ENCODE data around the gene RNU5D-1. TPM values are rescaled to one million over a fixed set of nuclear protein-coding genes. Genes with fewer than 3 reads are reported as not detected.
"Not testable (repeated sequence)": the region's sequence is repeated elsewhere in the genome, so short reads cannot be mapped to it uniquely, and the experiment has no call there.

RNU5D-1 gene
- total RNA-seq, 2 experiments from 2014 or later = not detected

GRCh38 chr1:44760876-44761275 is 29.9 kb upstream of the RNU5D-1 start:
- H3K27me3 Mint-ChIP-seq (ENCODE audit: low read depth) = no peaks in the 10 kb centered on the region
- POLR2A ChIA-PET = interaction anchor here (0.7 to 3.8 kb wide), 4 partner anchors 14 to 30 kb away, joined by 3 to 19 read pairs (median 15); partner anchors contain the start of genes RNU5D-1 and RPS8
- CTCF ChIA-PET = interaction anchor here (2.0 kb wide), 1 partner anchor 30 kb away, joined by 5 read pairs; the partner anchor contains the start of gene RNU5D-1
- no peak overlapping the region for H3K4me3 Mint-ChIP-seq
- no peak for DNase-seq
- H3K36me3 Mint-ChIP-seq (ENCODE audit: low read depth) = peaks cover 74% of the 10 kb centered on the region
- peaks cover 15% of the 10 kb centered on the region for H3K4me1 Mint-ChIP-seq (ENCODE audit: low read depth)
- no peaks in the 10 kb centered on the region for H3K9me3 Mint-ChIP-seq (ENCODE audit: insufficient read depth)
- no peak overlapping the region for H3K27ac Mint-ChIP-seq
- no peak for ATAC-seq

- no peaks in the 10 kb centered on the region for H3K9me3 Mint-ChIP-seq (ENCODE audit: insufficient read depth)
- H3K27ac Mint-ChIP-seq = no peak overlapping the region
- H3K4me3 Mint-ChIP-seq = no peak overlapping the region
- peaks cover 20% of the 10 kb centered on the region for H3K4me1 Mint-ChIP-seq (ENCODE audit: low read depth)
- H3K36me3 Mint-ChIP-seq (ENCODE audit: low read depth) = peaks cover 83% of the 10 kb centered on the region
- ATAC-seq = no peak
- ChIA-PET POLR2A (interaction anchor here (1.2 to 3.8 kb wide), 4 partner anchors 8 to 28 kb away, joined by 4 to 11 read pairs (median 8); partner anchors contain the start of gene RNU5D-1), CTCF (no interaction called here)
- no peaks in the 10 kb centered on the region for H3K27me3 Mint-ChIP-seq (ENCODE audit: low read depth)
- DNase-seq = no peak
These were observed 28.1 kb upstream of the RNU5D-1 start for GRCh38 chr1:44759077-44759476.

- Mint-ChIP-seq H3K27ac (peak overlapping the region; percentile 63), H3K27me3 (ENCODE audit: low read depth) (no peaks in the 10 kb centered on the region), H3K4me1 (ENCODE audit: low read depth) (peaks cover 20% of the 10 kb centered on the region), H3K9me3 (ENCODE audit: insufficient read depth) (no peaks in the 10 kb centered on the region), H3K36me3 (ENCODE audit: low read depth) (peaks cover 83% of the 10 kb centered on the region), H3K4me3 (no peak overlapping the region)
- ATAC-seq (no peak), DNase-seq (no peak)
- POLR2A ChIA-PET = no interaction called here
- CTCF ChIA-PET = no interaction called here
These were observed 26.4 kb upstream of the RNU5D-1 start for GRCh38 chr1:44757420-44757819.

- H3K27ac Mint-ChIP-seq = no peak overlapping the region
- POLR2A ChIA-PET = interaction anchor here (1.6 to 3.2 kb wide), 3 partner anchors 17 to 27 kb away, joined by 3 to 21 read pairs (median 11); partner anchors contain the start of gene RNU5D-1
- DNase-seq (no peak), ATAC-seq (no peak)
- H3K36me3 Mint-ChIP-seq (ENCODE audit: low read depth) = peaks cover 66% of the 10 kb centered on the region
- CTCF ChIA-PET = interaction anchor here (0.7 to 1.6 kb wide), 4 partner anchors 17 to 88 kb away, joined by 3 to 4 read pairs (median 4); partner anchors contain the start of gene RNU5D-1
- no peaks in the 10 kb centered on the region for H3K27me3 Mint-ChIP-seq (ENCODE audit: low read depth)
- no peaks in the 10 kb centered on the region for H3K9me3 Mint-ChIP-seq (ENCODE audit: insufficient read depth)
- no peak overlapping the region for H3K4me3 Mint-ChIP-seq
- H3K4me1 Mint-ChIP-seq (ENCODE audit: low read depth) = peaks cover 32% of the 10 kb centered on the region
These were observed 16.9 kb upstream of the RNU5D-1 start for GRCh38 chr1:44747878-44748277.

GRCh38 chr1:44743211-44743610 is 12.2 kb upstream of the RNU5D-1 start:
- ChIA-PET POLR2A (interaction anchor here (0.6 to 7.3 kb wide), 8 partner anchors 10 to 76 kb away, joined by 3 to 102 read pairs (median 7); partner anchors contain the start of genes RNU5D-1 and RPS8), CTCF (interaction anchor here (1.0 to 7.9 kb wide), 2 partner anchors 13 to 204 kb away, joined by 4 to 61 read pairs; partner anchors contain the start of gene RNU5D-1)
- H3K9me3 Mint-ChIP-seq (ENCODE audit: insufficient read depth) = no peaks in the 10 kb centered on the region
- ATAC-seq (no peak), DNase-seq (no peak)
- no peaks in the 10 kb centered on the region for H3K27me3 Mint-ChIP-seq (ENCODE audit: low read depth)
- peak overlapping the region; percentile 56 for H3K4me3 Mint-ChIP-seq
- H3K27ac Mint-ChIP-seq = peak overlapping the region; percentile 69
- H3K36me3 Mint-ChIP-seq (ENCODE audit: low read depth) = peaks cover 65% of the 10 kb centered on the region
- peaks cover 59% of the 10 kb centered on the region for H3K4me1 Mint-ChIP-seq (ENCODE audit: low read depth)

GRCh38 chr1:44740179-44740617 is 9.2 kb upstream of the RNU5D-1 start:
- POLR2A ChIA-PET = interaction anchor here (0.6 to 7.3 kb wide), 8 partner anchors 10 to 152 kb away, joined by 3 to 102 read pairs (median 6); partner anchors contain the start of genes RNU5D-1 and RPS8
- Mint-ChIP-seq H3K36me3 (ENCODE audit: low read depth) (peaks cover 44% of the 10 kb centered on the region), H3K27me3 (ENCODE audit: low read depth) (no peaks in the 10 kb centered on the region), H3K9me3 (ENCODE audit: insufficient read depth) (no peaks in the 10 kb centered on the region), H3K27ac (peak overlapping the region; percentile 97), H3K4me3 (peak overlapping the region; percentile 99), H3K4me1 (ENCODE audit: low read depth) (peaks cover 42% of the 10 kb centered on the region)
- DNase-seq (no peak), ATAC-seq (peak; percentile 7)
- CTCF ChIA-PET = interaction anchor here (1.0 to 7.9 kb wide), 3 partner anchors 10 to 35 kb away, joined by 3 to 61 read pairs (median 5); partner anchors contain the start of genes RNU5D-1 and RPS8

GRCh38 chr1:44739307-44740178 is 8.6 kb upstream of the RNU5D-1 start, which contains the start of gene KIF2C:
Gene KIF2C (plus strand): TSS chr1:44739837. CDS start chr1:44739933, 96 bp downstream.
- Mint-ChIP-seq H3K9me3 (ENCODE audit: insufficient read depth) (no peaks in the 10 kb centered on the region), H3K4me1 (ENCODE audit: low read depth) (peaks cover 39% of the 10 kb centered on the region), H3K4me3 (peak within 1 kb of the TSS; percentile 99), H3K27me3 (ENCODE audit: low read depth) (no peaks in the 10 kb centered on the region), H3K36me3 (ENCODE audit: low read depth) (peaks cover 40% of the 10 kb centered on the region), H3K27ac (peak within 1 kb of the TSS; percentile 97)
- ChIA-PET CTCF (interaction anchor here (1.9 to 7.9 kb wide), 2 partner anchors 9 to 36 kb away, joined by 5 to 61 read pairs; partner anchors contain the start of genes RNU5D-1 and RPS8), POLR2A (interaction anchor here (0.8 to 7.3 kb wide), 5 partner anchors 9 to 70 kb away, joined by 3 to 102 read pairs (median 18); partner anchors contain the start of genes RNU5D-1 and RPS8)
- DNase-seq (peak; percentile 98), ATAC-seq (peak; percentile 99)

GRCh38 chr1:44738953-44739306 is 8.0 kb upstream of the RNU5D-1 start:
- Mint-ChIP-seq H3K4me1 (ENCODE audit: low read depth) (peaks cover 35% of the 10 kb centered on the region), H3K27ac (peak overlapping the region; percentile 97), H3K4me3 (peak overlapping the region; percentile 99), H3K36me3 (ENCODE audit: low read depth) (peaks cover 34% of the 10 kb centered on the region)
- not testable (repeated sequence) for ATAC-seq; H3K9me3 Mint-ChIP-seq (ENCODE audit: insufficient read depth); H3K27me3 Mint-ChIP-seq (ENCODE audit: low read depth); DNase-seq
- CTCF ChIA-PET = interaction anchor here (1.9 to 7.9 kb wide), 2 partner anchors 9 to 36 kb away, joined by 5 to 61 read pairs; partner anchors contain the start of genes RNU5D-1 and RPS8
- POLR2A ChIA-PET = interaction anchor here (6.9 to 7.3 kb wide), 2 partner anchors 9 to 17 kb away, joined by 64 to 102 read pairs; partner anchors contain the start of gene RNU5D-1

GRCh38 chr1:44735992-44736391 is 5.0 kb upstream of the RNU5D-1 start:
- no peaks in the 10 kb centered on the region for H3K27me3 Mint-ChIP-seq (ENCODE audit: low read depth)
- no peak overlapping the region for H3K4me3 Mint-ChIP-seq
- no peak for DNase-seq
- ChIA-PET CTCF (interaction anchor here (0.9 to 1.1 kb wide), 2 partner anchors 9 to 83 kb away, joined by 3 read pairs; no protein-coding TSS in a partner anchor), POLR2A (interaction anchor here (1.3 to 18.4 kb wide), 4 partner anchors 11 to 89 kb away, joined by 3 to 839 read pairs (median 284); partner anchors contain the start of gene RPS8)
- no peak for ATAC-seq
- H3K27ac Mint-ChIP-seq = no peak overlapping the region
- H3K4me1 Mint-ChIP-seq (ENCODE audit: low read depth) = peaks cover 32% of the 10 kb centered on the region
- no peaks in the 10 kb centered on the region for H3K9me3 Mint-ChIP-seq (ENCODE audit: insufficient read depth)
- H3K36me3 Mint-ChIP-seq (ENCODE audit: low read depth) = peaks cover 14% of the 10 kb centered on the region

GRCh38 chr1:44733784-44734183 is 2.8 kb upstream of the RNU5D-1 start:
- DNase-seq (no peak), ATAC-seq (no peak)
- Mint-ChIP-seq H3K27ac (no peak overlapping the region), H3K4me1 (ENCODE audit: low read depth) (peaks cover 32% of the 10 kb centered on the region), H3K9me3 (ENCODE audit: insufficient read depth) (no peaks in the 10 kb centered on the region), H3K36me3 (ENCODE audit: low read depth) (no peaks in the 10 kb centered on the region), H3K4me3 (no peak overlapping the region), H3K27me3 (ENCODE audit: low read depth) (no peaks in the 10 kb centered on the region)
- POLR2A ChIA-PET = interaction anchor here (6.5 to 18.4 kb wide), 3 partner anchors 14 to 91 kb away, joined by 113 to 839 read pairs (median 564); partner anchors contain the start of gene RPS8
- CTCF ChIA-PET = interaction anchor here (0.9 to 1.5 kb wide), 3 partner anchors 10 to 42 kb away, joined by 3 read pairs; no protein-coding TSS in a partner anchor

- Mint-ChIP-seq H3K27me3 (ENCODE audit: low read depth) (no peaks in the 10 kb centered on the region), H3K27ac (no peak overlapping the region), H3K36me3 (ENCODE audit: low read depth) (no peaks in the 10 kb centered on the region), H3K4me1 (ENCODE audit: low read depth) (peaks cover 31% of the 10 kb centered on the region), H3K9me3 (ENCODE audit: insufficient read depth) (no peaks in the 10 kb centered on the region), H3K4me3 (no peak overlapping the region)
- CTCF ChIA-PET = interaction anchor here (0.9 to 4.1 kb wide), 4 partner anchors 10 to 51 kb away, joined by 3 to 20 read pairs (median 3); no protein-coding TSS in a partner anchor
- DNase-seq (no peak), ATAC-seq (no peak)
- POLR2A ChIA-PET = interaction anchor here (0.6 to 18.4 kb wide), 4 partner anchors 14 to 156 kb away, joined by 3 to 839 read pairs (median 338); partner anchors contain the start of gene RPS8
These were observed 2.4 kb upstream of the RNU5D-1 start for GRCh38 chr1:44733365-44733764.

All from activated CD8-positive, alpha-beta T cell treated with anti-CD3 and anti-CD28 coated beads, Interleukin-2, amount 10 ng/mL, durations not matched to agents 7 days and 5 days (primary cell).